Osteoblast (primary cell): Measurements from ENCODE around the gene SSRP1. TPM values are rescaled to one million over a fixed set of nuclear protein-coding genes. Genes with fewer than 3 reads are reported as not detected.
"Not testable (repeated sequence)": the region's sequence is repeated elsewhere in the genome, so short reads cannot be mapped to it uniquely, and the experiment has no call there.

Source experiments
- DNase-seq: peaks from one replicate; pipeline ENCODE4 v3.0.0; 2011; ENCODE audit warnings: low spot score, mixed read lengths; ENCODE audit not compliant: insufficient read length; ENCODE audit errors: missing footprints
- H2AFZ ChIP-seq: 2 replicates; pipeline ENCODE4 v1.6.0; 2011; ENCODE audit warnings: mild to moderate bottlenecking, low read length
- H3K27ac ChIP-seq: 2 replicates; pipeline ENCODE4 v1.5.1; 2011; ENCODE audit warnings: mild to moderate bottlenecking, low read depth, low read length, moderate library complexity
- H3K27me3 ChIP-seq: 2 replicates; pipeline ENCODE4 v1.6.0; 2012; ENCODE audit warnings: mild to moderate bottlenecking, control low read depth, inconsistent platforms, low read length, moderate library complexity; ENCODE audit not compliant: insufficient read depth
- H3K36me3 ChIP-seq: 2 replicates; pipeline ENCODE4 v1.5.1; 2011; ENCODE audit warnings: mild to moderate bottlenecking, low read length, control low read depth, moderate library complexity; ENCODE audit not compliant: insufficient read depth
- H3K4me1 ChIP-seq: 2 replicates; pipeline ENCODE4 v1.5.1; 2011; ENCODE audit warnings: mild to moderate bottlenecking, low read length, control low read depth, moderate library complexity; ENCODE audit not compliant: insufficient read depth
- H3K4me2 ChIP-seq: 2 replicates; pipeline ENCODE4 v1.6.0; 2011; ENCODE audit warnings: mild to moderate bottlenecking, low read length; ENCODE audit not compliant: insufficient read depth
- H3K4me3 ChIP-seq: fragments of 200-600 bp; sonication (generic); 3 replicates; pipeline ENCODE4 v1.5.1; 2012; ENCODE audit warnings: mild to moderate bottlenecking, low read length, inconsistent platforms; ENCODE audit not compliant: insufficient read depth
- H3K79me2 ChIP-seq: 2 replicates; pipeline ENCODE4 v1.6.0; 2012; ENCODE audit warnings: mild to moderate bottlenecking, low read length, control low read depth, inconsistent platforms; ENCODE audit not compliant: insufficient read depth
- H3K9me3 ChIP-seq: 2 replicates; pipeline ENCODE4 v1.5.1; 2011; ENCODE audit warnings: low read depth, low read length, control low read depth
- H4K20me1 ChIP-seq: 2 replicates; pipeline ENCODE4 v1.6.0; 2012; ENCODE audit warnings: mild to moderate bottlenecking, low read length, control low read depth; ENCODE audit not compliant: insufficient read depth
- total RNA-seq: library from RNA; depleted of rRNA; stranded (reverse); fragments of >200 nt; gene quantifications from 2 replicates; pipeline ENCODE4 v1.2.3, GENCODE V29; 2012
- TF ChIP-seq, protein P1 (sequence below): IDR thresholded peaks from 2 replicates; pipeline ENCODE4 v1.5.1; 2011; ENCODE audit warnings: mild to moderate bottlenecking, low read depth, low read length, moderate library complexity; ENCODE audit errors: extremely low read depth

Gene SSRP1
- total RNA-seq, 1 donor, result 55.4 TPM

DNA sequence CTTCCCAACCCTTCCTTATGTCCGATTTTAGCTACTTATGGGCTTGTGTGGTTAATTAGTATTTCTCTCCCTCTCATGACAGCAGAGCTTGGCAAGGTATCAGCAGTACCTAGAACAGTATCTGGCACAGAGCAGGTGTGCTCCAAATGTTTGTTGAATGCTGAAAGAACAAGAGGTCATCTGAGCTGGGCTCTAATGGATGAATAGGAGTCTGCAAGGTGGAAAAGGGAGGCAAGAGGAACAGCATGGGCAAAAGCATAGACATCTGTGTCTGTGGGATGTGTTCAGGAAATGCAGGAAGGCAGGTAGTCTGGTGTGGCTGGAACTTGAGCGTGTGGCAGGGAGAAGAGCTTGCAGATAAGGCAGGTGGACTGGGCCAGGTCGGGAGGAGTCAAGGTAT lies 26.2 kb upstream of the SSRP1 start:
- no peak for DNase-seq
- peaks cover 7% of the 10 kb centered on the region for H3K27me3 ChIP-seq
- TF ChIP-seq, protein P1, sequence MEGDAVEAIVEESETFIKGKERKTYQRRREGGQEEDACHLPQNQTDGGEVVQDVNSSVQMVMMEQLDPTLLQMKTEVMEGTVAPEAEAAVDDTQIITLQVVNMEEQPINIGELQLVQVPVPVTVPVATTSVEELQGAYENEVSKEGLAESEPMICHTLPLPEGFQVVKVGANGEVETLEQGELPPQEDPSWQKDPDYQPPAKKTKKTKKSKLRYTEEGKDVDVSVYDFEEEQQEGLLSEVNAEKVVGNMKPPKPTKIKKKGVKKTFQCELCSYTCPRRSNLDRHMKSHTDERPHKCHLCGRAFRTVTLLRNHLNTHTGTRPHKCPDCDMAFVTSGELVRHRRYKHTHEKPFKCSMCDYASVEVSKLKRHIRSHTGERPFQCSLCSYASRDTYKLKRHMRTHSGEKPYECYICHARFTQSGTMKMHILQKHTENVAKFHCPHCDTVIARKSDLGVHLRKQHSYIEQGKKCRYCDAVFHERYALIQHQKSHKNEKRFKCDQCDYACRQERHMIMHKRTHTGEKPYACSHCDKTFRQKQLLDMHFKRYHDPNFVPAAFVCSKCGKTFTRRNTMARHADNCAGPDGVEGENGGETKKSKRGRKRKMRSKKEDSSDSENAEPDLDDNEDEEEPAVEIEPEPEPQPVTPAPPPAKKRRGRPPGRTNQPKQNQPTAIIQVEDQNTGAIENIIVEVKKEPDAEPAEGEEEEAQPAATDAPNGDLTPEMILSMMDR, result no peak
- H3K4me3 ChIP-seq, result no peak overlapping the region
- no peak overlapping the region for H3K27ac ChIP-seq
- no peaks in the 10 kb centered on the region for H3K4me1 ChIP-seq
- no peak overlapping the region for H3K4me2 ChIP-seq
- H3K9me3 ChIP-seq, result no peaks in the 10 kb centered on the region
- H2AFZ ChIP-seq, result no peak overlapping the region
- H3K79me2 ChIP-seq, result no peaks in the 10 kb centered on the region
- no peaks in the 10 kb centered on the region for H4K20me1 ChIP-seq
- no peaks in the 10 kb centered on the region for H3K36me3 ChIP-seq

DNA sequence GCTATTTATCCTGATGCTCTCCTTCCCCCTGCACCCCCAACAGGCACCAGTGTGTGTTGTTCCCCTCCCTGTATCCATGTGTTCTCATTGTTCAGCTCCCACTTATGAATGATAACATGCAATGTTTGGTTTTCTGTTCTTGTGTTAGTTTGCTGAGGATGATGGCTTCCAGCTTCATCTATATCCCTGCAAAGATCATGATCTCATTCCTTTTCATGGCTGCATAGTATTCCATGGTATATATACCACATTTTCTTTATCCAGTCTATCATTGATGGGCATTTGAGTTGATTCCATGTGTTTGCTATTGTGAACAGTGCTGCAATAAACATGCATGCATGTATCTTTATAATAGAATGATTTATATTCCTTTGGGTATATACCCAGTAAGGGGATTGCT lies 25.7 kb upstream of the SSRP1 start:
- H2AFZ ChIP-seq, H3K4me3 ChIP-seq, H3K36me3 ChIP-seq: not testable (repeated sequence)

DNA sequence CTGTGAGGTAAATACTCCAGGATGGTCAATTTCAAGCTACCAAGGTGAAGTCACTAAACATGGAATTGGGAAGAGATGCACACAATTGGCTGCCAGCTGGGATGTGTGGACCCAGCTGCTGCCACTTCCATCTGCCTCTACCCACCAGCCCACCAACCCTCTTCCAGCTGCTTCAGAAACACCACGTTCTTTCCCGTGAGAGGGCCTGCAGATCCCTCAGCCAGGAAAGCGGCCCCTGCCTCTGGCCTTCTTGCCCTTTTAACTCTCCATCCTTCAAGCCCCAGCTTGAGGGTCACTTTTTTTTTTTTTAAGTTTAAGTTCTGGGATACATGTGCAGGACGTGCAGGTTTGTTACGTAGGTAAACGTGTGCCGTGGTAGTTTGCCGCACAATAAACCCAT lies 25.3 kb upstream of the SSRP1 start:
- H3K27ac ChIP-seq, result no peak overlapping the region
- TF ChIP-seq, protein P1, result no peak
- no peaks in the 10 kb centered on the region for H3K79me2 ChIP-seq
- peaks cover 10% of the 10 kb centered on the region for H3K27me3 ChIP-seq
- no peak overlapping the region for H3K4me3 ChIP-seq
- no peaks in the 10 kb centered on the region for H3K9me3 ChIP-seq
- no peaks in the 10 kb centered on the region for H3K36me3 ChIP-seq
- H3K4me1 ChIP-seq, result no peaks in the 10 kb centered on the region
- DNase-seq, result no peak
- no peak overlapping the region for H3K4me2 ChIP-seq
- H2AFZ ChIP-seq, result no peak overlapping the region
- no peaks in the 10 kb centered on the region for H4K20me1 ChIP-seq

More for the DNA sequence above, 25.7 kb upstream of the SSRP1 start:
- not testable (repeated sequence) for H3K4me1 ChIP-seq, H3K27ac ChIP-seq, H3K79me2 ChIP-seq, H3K4me2 ChIP-seq, H4K20me1 ChIP-seq, DNase-seq, H3K9me3 ChIP-seq
- peaks cover 10% of the 10 kb centered on the region for H3K27me3 ChIP-seq

DNA sequence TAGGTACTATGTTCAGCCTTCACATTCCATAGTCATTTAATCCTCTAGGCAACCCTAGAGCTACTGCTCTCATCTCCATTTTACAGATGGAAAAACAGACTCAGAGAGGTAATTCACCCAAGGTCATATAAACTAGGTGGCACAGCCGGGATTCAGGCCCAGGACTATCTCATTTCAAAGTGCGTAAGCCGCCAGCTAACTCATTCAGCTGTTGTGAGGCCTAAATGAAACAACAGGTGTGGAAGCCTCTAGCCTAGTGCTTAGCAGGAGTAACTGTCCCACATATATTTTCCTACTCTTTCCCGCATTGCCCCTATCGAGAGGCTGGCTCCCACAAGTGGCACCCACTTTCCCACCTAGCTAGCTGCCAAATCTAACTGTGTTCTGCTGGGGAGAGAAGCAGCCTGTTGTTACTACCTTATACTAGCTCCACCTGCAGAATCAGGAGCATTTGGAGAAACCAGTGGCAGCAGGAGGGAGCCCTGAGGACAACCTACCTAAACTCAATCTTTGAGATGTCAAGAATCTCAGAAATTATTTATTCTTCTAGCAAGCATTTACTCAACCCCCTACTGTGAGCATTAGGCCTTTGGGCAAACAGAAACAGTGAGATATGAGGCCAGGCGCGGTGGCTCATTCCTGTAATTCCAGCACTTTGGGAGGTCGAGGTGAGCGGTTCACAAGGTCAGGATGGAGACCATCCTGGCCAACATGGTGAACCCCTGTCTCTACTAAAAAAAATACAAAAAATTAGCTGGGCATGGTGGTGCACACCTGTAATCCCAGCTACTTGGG lies 24.4 kb upstream of the SSRP1 start:
- H2AFZ ChIP-seq, result no peak overlapping the region
- no peak overlapping the region for H3K4me3 ChIP-seq
- H3K79me2 ChIP-seq, result no peaks in the 10 kb centered on the region
- no peak overlapping the region for H3K27ac ChIP-seq
- peaks cover 10% of the 10 kb centered on the region for H3K27me3 ChIP-seq
- H3K9me3 ChIP-seq, result no peaks in the 10 kb centered on the region
- no peaks in the 10 kb centered on the region for H3K36me3 ChIP-seq
- TF ChIP-seq, protein P1, result no peak
- H4K20me1 ChIP-seq, result no peaks in the 10 kb centered on the region
- H3K4me1 ChIP-seq, result no peaks in the 10 kb centered on the region
- DNase-seq, result no peak
- H3K4me2 ChIP-seq, result no peak overlapping the region
